K562 (cell line): ENCODE results near the gene RABGAP1L. TPM values are rescaled to one million over a fixed set of nuclear protein-coding genes. Genes with fewer than 3 reads are reported as not detected.

Source experiments
- ATAC-seq: fragments of 200-7000 bp; cut with Tn5 transposase; 3 replicates; pipeline ENCODE4 v1.9.1; 2020; ENCODE audit warnings: moderate library complexity
- BruUV-seq: library from RNA; stranded (reverse); fragments of 400-500 nt; replicated peaks from 2 replicates; lab custom pipeline; 2021; lab: Mats Ljungman, UMichigan
- CTCF ChIA-PET: fragments of 300-600 bp; formaldehyde crosslinking; extraction: SDS; loops from one replicate; lab custom pipeline; 2021; ENCODE audit warnings: low intra/inter-chr PET ratio; lab: Yijun Ruan, JAX
- POLR2A ChIA-PET: fragments of 300-600, 350-650 bp; sonication (Branson Sonifier 250); formaldehyde crosslinking; extraction: SDS; loops from one replicate; lab custom pipeline; 2021; ENCODE audit warnings: antibody characterized with exemption, inconsistent platforms; lab: Yijun Ruan, JAX
- DNase-seq, 4 experiments: peaks; one replicate each; pipeline versions ENCODE4 v3.0.0 to v3.0.0-alpha.2; 2011 to 2018; ENCODE audit warnings: low spot score in 3 of 4, mixed read lengths in 3 of 4; ENCODE audit errors: extremely low read depth in 1 of 4
- FAIRE-seq: peaks from 2 replicates; lab custom pipeline; 2011; peaks lifted over from hg19 to GRCh38; lab: Jason Lieb, UNC
- H2AFZ ChIP-seq: 2 replicates; pipeline ENCODE4 v1.6.0; 2011; ENCODE audit warnings: low read depth, low read length, control low read depth, inconsistent platforms
- H3K27ac ChIP-seq: fragments of 200-600 bp; 3 replicates; pipeline ENCODE4 v1.8.0; 2011; ENCODE audit warnings: low read depth, mild to moderate bottlenecking, control low read depth, inconsistent platforms, low read length, moderate library complexity, mixed read lengths; ENCODE audit errors: extremely low read depth
- H3K27me3 ChIP-seq, 2 experiments: fragments of 300-600 bp in 1 of 2; 2 replicates in 1 of 2; 3 replicates in 1 of 2; pipeline versions ENCODE4 v1.6.0 to v1.8.0; 2011; ENCODE audit warnings: inconsistent platforms in 2 of 2, low read length in 2 of 2, mild to moderate bottlenecking in 1 of 2, mixed read lengths in 1 of 2, moderate library complexity in 1 of 2; ENCODE audit not compliant: control insufficient read depth in 2 of 2, insufficient read depth in 2 of 2
- H3K36me3 ChIP-seq: fragments of 300-600 bp; 3 replicates; pipeline ENCODE4 v1.8.0; 2011; ENCODE audit warnings: mild to moderate bottlenecking, low read length, inconsistent platforms; ENCODE audit not compliant: control insufficient read depth, insufficient read depth
- H3K4me1 ChIP-seq, 2 experiments: fragments of 200-600 bp in 1 of 2; replicated peaks in 1 of 2; 2 replicates in 1 of 2; 3 replicates in 1 of 2; pipeline versions ENCODE4 v1.5.1 to v1.8.0; 2011; ENCODE audit warnings: inconsistent platforms in 2 of 2, low read length in 2 of 2, mild to moderate bottlenecking in 1 of 2, mixed read lengths in 1 of 2, moderate library complexity in 1 of 2; ENCODE audit not compliant: control insufficient read depth in 2 of 2, insufficient read depth in 2 of 2
- H3K4me2 ChIP-seq: 2 replicates; pipeline ENCODE4 v1.6.1; 2011; ENCODE audit warnings: low read length, control low read depth, inconsistent platforms, mixed read lengths; ENCODE audit not compliant: insufficient read depth
- H3K4me3 ChIP-seq: fragments of 200-600 bp; sonication (generic), shearing (Covaris generic); 2 replicates; pipeline ENCODE4 v1.5.1; 2016; ENCODE audit warnings: control low read depth, inconsistent platforms
- H3K79me2 ChIP-seq: fragments of 200-600 bp; 3 replicates; pipeline ENCODE4 v1.8.0; 2011; ENCODE audit warnings: low read length, inconsistent platforms; ENCODE audit not compliant: control insufficient read depth, insufficient read depth
- H3K9ac ChIP-seq, 2 experiments: 2 replicates each; pipeline versions ENCODE4 v1.6.0 to v1.6.1; 2011; ENCODE audit warnings: low read depth in 2 of 2, low read length in 2 of 2, control low read depth in 1 of 2, inconsistent platforms in 1 of 2, mild to moderate bottlenecking in 1 of 2, mixed read lengths in 1 of 2; ENCODE audit not compliant: insufficient read depth in 1 of 2
- H3K9me1 ChIP-seq: one replicate; pipeline ENCODE4 v1.6.0; 2011; ENCODE audit warnings: inconsistent platforms, mild to moderate bottlenecking, low read length, moderate library complexity; ENCODE audit not compliant: control insufficient read depth, insufficient read depth
- H3K9me3 ChIP-seq: replicated peaks from 2 replicates; pipeline ENCODE4 v1.5.1; 2011; ENCODE audit warnings: low read depth, low read length, inconsistent platforms; ENCODE audit not compliant: control insufficient read depth, insufficient read depth
- H4K20me1 ChIP-seq: replicated peaks from 2 replicates; pipeline ENCODE4 v1.6.1; 2011; ENCODE audit warnings: low read length, inconsistent platforms, mixed read lengths; ENCODE audit not compliant: control insufficient read depth, insufficient read depth
- ATF3 ChIP-seq, 2 experiments: fragments of 450-650 bp in 1 of 2; sonication (generic) in 1 of 2; formaldehyde crosslinking in 1 of 2; IDR thresholded peaks in 1 of 2; conservative IDR thresholded peaks in 1 of 2; 2 replicates each; pipeline versions ENCODE4 v1.6.1 to v1.8.1; 2016 to 2023; ENCODE audit warnings: mild to moderate bottlenecking in 2 of 2, moderate library complexity in 2 of 2, inconsistent platforms in 1 of 2, missing genetic modification reagents in 1 of 2
- C11orf30 ChIP-seq: fragments of 450-650 bp; IDR thresholded peaks from 2 replicates; pipeline ENCODE4 v1.6.1; 2016; ENCODE audit warnings: low read depth, mild to moderate bottlenecking
- FOXA1 ChIP-seq: fragments of 450-650 bp; IDR thresholded peaks from 2 replicates; pipeline ENCODE4 v1.6.1; 2016; ENCODE audit warnings: mild to moderate bottlenecking, borderline replicate concordance
- SMARCA5 ChIP-seq: fragments of 450-650 bp; IDR thresholded peaks from 2 replicates; pipeline ENCODE4 v1.6.1; 2016
- WGBS: fragments of 100-300 bp; shearing (Covaris generic); methylation state at CpG from one replicate; pipeline ENCODE4 v1.1.6; 2016; ENCODE audit warnings: low coverage, mixed read lengths; ENCODE audit not compliant: insufficient coverage; ENCODE audit errors: missing lambda C conversion rate; 5-methylcytosine and 5-hydroxymethylcytosine counted together
- in situ Hi-C: fragments of 300-500 bp; cut with MboI; formaldehyde crosslinking; loops from 4 replicates; pipeline ENCODE4 v1.15.0; 2018; ENCODE audit warnings: inconsistent platforms, mixed read lengths
- intact Hi-C: fragments of 100-400 bp; cut with micrococcal nuclease; formaldehyde crosslinking; loops from 2 replicates; pipeline ENCODE4 v1.14.2; 2022
- polyA plus RNA-seq, 8 experiments: library from polyadenylated mRNA; depleted of rRNA in 4 of 8; stranded (reverse) in 5 of 8; unstranded in 3 of 8; fragments of >200 nt; fragmentation: Nextera tagmentation in 2 of 8; fragmentation: Illumina TruSeq in 1 of 8; extraction: Ambion mirVana in 2 of 8; extraction: Trizol in 1 of 8; gene quantifications; 2 replicates each; pipeline versions ENCODE4 v1.2.1 to v1.2.3, GENCODE V29; 2011 to 2014; ENCODE audit warnings: inconsistent platforms in 1 of 8, missing spikeins in 1 of 8
- total RNA-seq, 7 experiments: library from RNA; depleted of rRNA in 6 of 7; stranded (reverse); fragments of >200 nt in 6 of 7; fragmentation: Illumina TruSeq in 2 of 7; extraction: Trizol in 2 of 7; gene quantifications; 2 replicates each; pipeline versions ENCODE4 v1.2.1 to v1.2.3, GENCODE V29; 2011 to 2021; ENCODE audit warnings: low replicate concordance in 1 of 7
- TF ChIP-seq, protein P1 (sequence below): fragments of 250-450 bp; sonication (Bioruptor Pico); IDR thresholded peaks from 2 replicates; pipeline ENCODE4 v1.4.0; 2020; ENCODE audit warnings: borderline replicate concordance
- TF ChIP-seq, protein P2 (sequence below): conservative IDR thresholded peaks from 2 replicates; pipeline ENCODE4 v1.6.1; 2011; ENCODE audit warnings: low read depth, mild to moderate bottlenecking, low read length; ENCODE audit not compliant: control insufficient read depth
- TF ChIP-seq, protein P3 (sequence below): IDR thresholded peaks from 3 replicates; pipeline ENCODE4 v1.6.1; 2011; ENCODE audit warnings: borderline replicate concordance, mild to moderate bottlenecking, moderate library complexity; ENCODE audit not compliant: insufficient read length; ENCODE audit errors: extremely low read depth

Gene RABGAP1L
- total and polyA plus RNA-seq, 9 of the 15 experiments (the other 6 are each of a cell fraction or from before 2014, with no cell fraction given) = 16.5 to 44.9 (median 26.7) TPM

- DNase-seq (no peak), ATAC-seq (no peak), FAIRE-seq (no peak)
- H3K4me2 ChIP-seq = no peak overlapping the region
- TF ChIP-seq C11orf30 = 0 out of 2 replicates have a peak, but pooled peaks have one; percentile 3
- no peak for TF ChIP-seq FOXA1
- TF ChIP-seq ATF3 (IDR thresholded peaks at IDR 0.05) = 0 out of 2 replicates have a peak, but pooled peaks have one; percentile 24
- TF ChIP-seq ATF3 (CRISPR knock-in tag; conservative IDR thresholded peaks at IDR 0.05) = no peak
- H3K36me3 ChIP-seq = no peaks in the 10 kb centered on the region
- ChIA-PET CTCF (no interaction called here), POLR2A (interaction anchor here (0.6 kb wide), 3 partner anchors 15 to 696 kb away, joined by 3 read pairs; no protein-coding TSS in a partner anchor)
- intact Hi-C loops (no loop called here), in situ Hi-C loops (no loop called here)
- H3K9me3 ChIP-seq = no peaks in the 10 kb centered on the region
- no peaks in the 10 kb centered on the region for H3K9me1 ChIP-seq
- 17% methylated on average over 2 of the region's 2 CpGs for WGBS
- H3K9ac ChIP-seq = no peak overlapping the region
- no peak overlapping the region for H2AFZ ChIP-seq
- no TSS peak for BruUV-seq
- H3K27ac ChIP-seq = no peak overlapping the region
- H3K4me1 ChIP-seq = no peaks in the 10 kb centered on the region; a peak in 1 of 5 replicates
- no peaks in the 10 kb centered on the region for H4K20me1 ChIP-seq
- H3K27me3 ChIP-seq = peaks cover 0 to 7% of the 10 kb centered on the region in 2 experiments; a peak in 2 of 5 replicates
- H3K4me3 ChIP-seq = no peak overlapping the region
- no peaks in the 10 kb centered on the region for H3K79me2 ChIP-seq
These were observed 24.1 kb upstream of the RABGAP1L start for GRCh38 chr1:174135211-174135610.

DNA sequence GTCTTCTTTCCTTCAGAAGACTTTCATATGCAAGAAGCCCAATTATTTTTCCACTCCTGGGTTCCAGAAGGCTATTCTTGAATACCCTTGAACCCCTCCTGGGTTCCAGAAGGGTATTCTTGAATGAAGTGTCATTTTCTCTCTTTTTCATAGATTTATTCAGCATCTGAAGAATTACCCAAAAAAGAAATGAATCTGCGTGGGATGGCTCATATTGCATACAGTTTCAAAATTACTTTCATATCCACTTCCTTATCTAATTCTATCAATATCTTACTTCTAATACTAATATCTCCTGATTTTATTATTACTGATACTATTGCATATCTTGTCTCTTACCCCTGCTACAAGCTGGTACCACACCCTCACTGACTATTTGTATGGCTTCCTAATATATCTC lies 22.6 kb upstream of the RABGAP1L start:
- Histone ChIP-seq H3K27ac (no peak overlapping the region), H3K79me2 (no peaks in the 10 kb centered on the region), H3K36me3 (no peaks in the 10 kb centered on the region), H3K4me1 (no peaks in the 10 kb centered on the region; a peak in 1 of 5 replicates), H3K4me3 (no peak overlapping the region), H4K20me1 (no peaks in the 10 kb centered on the region), H3K9ac (no peak overlapping the region), H3K27me3 (no peaks in the 10 kb centered on the region), H3K4me2 (no peak overlapping the region), H2AFZ (no peak overlapping the region), H3K9me3 (no peaks in the 10 kb centered on the region), H3K9me1 (no peaks in the 10 kb centered on the region)
- no peak for DNase-seq
- in situ Hi-C loops = no loop called here
- ATAC-seq = no peak
- no peak for FAIRE-seq
- BruUV-seq = no TSS peak
- intact Hi-C loops = no loop called here
- ChIA-PET CTCF (no interaction called here), POLR2A (interaction anchor here (0.6 kb wide), 1 partner anchor 42 kb away, joined by 3 read pairs; no protein-coding TSS in a partner anchor)
- WGBS = 23% methylated on average over 1 of the region's 1 CpG
- TF ChIP-seq, protein P1, sequence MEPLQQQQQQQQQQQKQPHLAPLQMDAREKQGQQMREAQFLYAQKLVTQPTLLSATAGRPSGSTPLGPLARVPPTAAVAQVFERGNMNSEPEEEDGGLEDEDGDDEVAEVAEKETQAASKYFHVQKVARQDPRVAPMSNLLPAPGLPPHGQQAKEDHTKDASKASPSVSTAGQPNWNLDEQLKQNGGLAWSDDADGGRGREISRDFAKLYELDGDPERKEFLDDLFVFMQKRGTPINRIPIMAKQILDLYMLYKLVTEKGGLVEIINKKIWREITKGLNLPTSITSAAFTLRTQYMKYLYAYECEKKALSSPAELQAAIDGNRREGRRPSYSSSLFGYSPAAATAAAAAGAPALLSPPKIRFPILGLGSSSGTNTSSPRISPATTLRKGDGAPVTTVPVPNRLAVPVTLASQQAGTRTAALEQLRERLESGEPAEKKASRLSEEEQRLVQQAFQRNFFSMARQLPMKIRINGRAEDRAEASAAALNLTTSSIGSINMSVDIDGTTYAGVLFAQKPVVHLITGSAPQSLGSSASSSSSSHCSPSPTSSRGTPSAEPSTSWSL (CRISPR knock-in tag) = no peak
- TF ChIP-seq, protein P2, sequence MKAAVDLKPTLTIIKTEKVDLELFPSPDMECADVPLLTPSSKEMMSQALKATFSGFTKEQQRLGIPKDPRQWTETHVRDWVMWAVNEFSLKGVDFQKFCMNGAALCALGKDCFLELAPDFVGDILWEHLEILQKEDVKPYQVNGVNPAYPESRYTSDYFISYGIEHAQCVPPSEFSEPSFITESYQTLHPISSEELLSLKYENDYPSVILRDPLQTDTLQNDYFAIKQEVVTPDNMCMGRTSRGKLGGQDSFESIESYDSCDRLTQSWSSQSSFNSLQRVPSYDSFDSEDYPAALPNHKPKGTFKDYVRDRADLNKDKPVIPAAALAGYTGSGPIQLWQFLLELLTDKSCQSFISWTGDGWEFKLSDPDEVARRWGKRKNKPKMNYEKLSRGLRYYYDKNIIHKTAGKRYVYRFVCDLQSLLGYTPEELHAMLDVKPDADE = no peak
- no peak for TF ChIP-seq SMARCA5
- TF ChIP-seq, protein P3, sequence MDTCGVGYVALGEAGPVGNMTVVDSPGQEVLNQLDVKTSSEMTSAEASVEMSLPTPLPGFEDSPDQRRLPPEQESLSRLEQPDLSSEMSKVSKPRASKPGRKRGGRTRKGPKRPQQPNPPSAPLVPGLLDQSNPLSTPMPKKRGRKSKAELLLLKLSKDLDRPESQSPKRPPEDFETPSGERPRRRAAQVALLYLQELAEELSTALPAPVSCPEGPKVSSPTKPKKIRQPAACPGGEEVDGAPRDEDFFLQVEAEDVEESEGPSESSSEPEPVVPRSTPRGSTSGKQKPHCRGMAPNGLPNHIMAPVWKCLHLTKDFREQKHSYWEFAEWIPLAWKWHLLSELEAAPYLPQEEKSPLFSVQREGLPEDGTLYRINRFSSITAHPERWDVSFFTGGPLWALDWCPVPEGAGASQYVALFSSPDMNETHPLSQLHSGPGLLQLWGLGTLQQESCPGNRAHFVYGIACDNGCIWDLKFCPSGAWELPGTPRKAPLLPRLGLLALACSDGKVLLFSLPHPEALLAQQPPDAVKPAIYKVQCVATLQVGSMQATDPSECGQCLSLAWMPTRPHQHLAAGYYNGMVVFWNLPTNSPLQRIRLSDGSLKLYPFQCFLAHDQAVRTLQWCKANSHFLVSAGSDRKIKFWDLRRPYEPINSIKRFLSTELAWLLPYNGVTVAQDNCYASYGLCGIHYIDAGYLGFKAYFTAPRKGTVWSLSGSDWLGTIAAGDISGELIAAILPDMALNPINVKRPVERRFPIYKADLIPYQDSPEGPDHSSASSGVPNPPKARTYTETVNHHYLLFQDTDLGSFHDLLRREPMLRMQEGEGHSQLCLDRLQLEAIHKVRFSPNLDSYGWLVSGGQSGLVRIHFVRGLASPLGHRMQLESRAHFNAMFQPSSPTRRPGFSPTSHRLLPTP = no peak
